ENCODE data around the gene IL27RA.

DNA sequence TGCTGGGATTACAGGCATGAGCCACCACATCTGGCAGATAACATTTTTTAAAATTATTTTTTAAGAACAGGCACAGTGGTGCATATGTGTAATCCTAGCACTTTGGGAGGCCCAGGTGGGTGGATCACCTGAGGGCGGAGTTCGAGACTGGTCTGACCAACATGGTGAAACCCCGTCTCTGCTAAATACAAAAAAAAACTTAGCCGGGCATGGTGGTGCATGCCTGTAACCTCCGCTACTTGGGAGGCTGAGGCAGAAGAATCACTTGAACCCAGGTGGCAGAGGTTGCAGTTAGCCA is 30.9 kb downstream of the IL27RA start:
- TF ChIP-seq EP300 (IDR thresholded peaks at IDR 0.05; ENCODE audit: low read depth) (no peak), POLR2A (IDR thresholded peaks at IDR 0.05) (no peak)
- TF ChIP-seq, protein P1, sequence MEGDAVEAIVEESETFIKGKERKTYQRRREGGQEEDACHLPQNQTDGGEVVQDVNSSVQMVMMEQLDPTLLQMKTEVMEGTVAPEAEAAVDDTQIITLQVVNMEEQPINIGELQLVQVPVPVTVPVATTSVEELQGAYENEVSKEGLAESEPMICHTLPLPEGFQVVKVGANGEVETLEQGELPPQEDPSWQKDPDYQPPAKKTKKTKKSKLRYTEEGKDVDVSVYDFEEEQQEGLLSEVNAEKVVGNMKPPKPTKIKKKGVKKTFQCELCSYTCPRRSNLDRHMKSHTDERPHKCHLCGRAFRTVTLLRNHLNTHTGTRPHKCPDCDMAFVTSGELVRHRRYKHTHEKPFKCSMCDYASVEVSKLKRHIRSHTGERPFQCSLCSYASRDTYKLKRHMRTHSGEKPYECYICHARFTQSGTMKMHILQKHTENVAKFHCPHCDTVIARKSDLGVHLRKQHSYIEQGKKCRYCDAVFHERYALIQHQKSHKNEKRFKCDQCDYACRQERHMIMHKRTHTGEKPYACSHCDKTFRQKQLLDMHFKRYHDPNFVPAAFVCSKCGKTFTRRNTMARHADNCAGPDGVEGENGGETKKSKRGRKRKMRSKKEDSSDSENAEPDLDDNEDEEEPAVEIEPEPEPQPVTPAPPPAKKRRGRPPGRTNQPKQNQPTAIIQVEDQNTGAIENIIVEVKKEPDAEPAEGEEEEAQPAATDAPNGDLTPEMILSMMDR (IDR thresholded peaks at IDR 0.05) = no peak
